Measurements from ENCODE around the gene NTNG1. TPM values are rescaled to one million over a fixed set of nuclear protein-coding genes. Genes with fewer than 3 reads are reported as not detected.

The NTNG1 gene
- total RNA-seq, 1 experiment from 2014 or later: 1.5 TPM

DNA sequence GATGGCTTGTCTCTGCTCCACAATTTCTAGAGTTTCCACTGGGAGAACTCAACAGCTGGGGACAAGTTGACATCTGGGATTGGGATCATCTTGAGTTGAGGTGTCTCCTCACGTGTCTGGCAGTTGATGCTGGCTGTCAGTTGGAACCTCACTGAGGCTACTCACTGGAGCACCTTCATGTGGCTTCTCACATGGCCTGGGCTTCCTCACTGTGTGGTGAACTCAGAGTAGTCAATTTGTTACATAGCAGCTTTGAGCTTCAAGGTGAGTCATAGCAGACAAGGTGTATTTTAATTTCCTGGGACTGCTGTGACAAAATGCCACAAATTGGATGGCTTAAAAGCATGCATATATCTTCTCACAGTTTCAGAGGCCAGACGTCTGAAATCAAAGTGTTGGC, 44.0 kb downstream of the NTNG1 start:
- H3K23me2 ChIP-seq (ENCODE audit: insufficient read length, low read depth, low read length, poor library complexity, severe bottlenecking): no peaks in the 10 kb centered on the region
- H2BK12ac ChIP-seq (ENCODE audit: insufficient read length, low read depth, low read length): no peak overlapping the region
- 0 out of 7 replicates have a peak, but pooled peaks cover 0 to 3% (median 0%) of the 10 kb centered on the region in 3 experiments for H3K36me3 Mint-ChIP-seq (ENCODE audit: insufficient read depth in 1 of 3, low read depth in 3 of 3)
- WGBS (ENCODE audit: extremely low coverage, insufficient read length, low lambda C conversion rate): no CpG with 5 or more reads among the region's 2 CpGs
- no peak overlapping the region for H2BK15ac ChIP-seq (ENCODE audit: low read depth, low read length)
- no peak overlapping the region for H3K23ac ChIP-seq (ENCODE audit: insufficient read length, low read depth, low read length)
- no peak overlapping the region for H3K9ac ChIP-seq (ENCODE audit: extremely low read depth, insufficient read length, low read length)
- peaks cover 10% of the 10 kb centered on the region; the same call in 1 of the 2 replicates for H3K4me1 ChIP-seq (ENCODE audit: insufficient read depth, low read length)
- H2BK20ac ChIP-seq (ENCODE audit: low read depth, low read length, poor library complexity, severe bottlenecking): no peak overlapping the region
- TF ChIP-seq, protein P1, sequence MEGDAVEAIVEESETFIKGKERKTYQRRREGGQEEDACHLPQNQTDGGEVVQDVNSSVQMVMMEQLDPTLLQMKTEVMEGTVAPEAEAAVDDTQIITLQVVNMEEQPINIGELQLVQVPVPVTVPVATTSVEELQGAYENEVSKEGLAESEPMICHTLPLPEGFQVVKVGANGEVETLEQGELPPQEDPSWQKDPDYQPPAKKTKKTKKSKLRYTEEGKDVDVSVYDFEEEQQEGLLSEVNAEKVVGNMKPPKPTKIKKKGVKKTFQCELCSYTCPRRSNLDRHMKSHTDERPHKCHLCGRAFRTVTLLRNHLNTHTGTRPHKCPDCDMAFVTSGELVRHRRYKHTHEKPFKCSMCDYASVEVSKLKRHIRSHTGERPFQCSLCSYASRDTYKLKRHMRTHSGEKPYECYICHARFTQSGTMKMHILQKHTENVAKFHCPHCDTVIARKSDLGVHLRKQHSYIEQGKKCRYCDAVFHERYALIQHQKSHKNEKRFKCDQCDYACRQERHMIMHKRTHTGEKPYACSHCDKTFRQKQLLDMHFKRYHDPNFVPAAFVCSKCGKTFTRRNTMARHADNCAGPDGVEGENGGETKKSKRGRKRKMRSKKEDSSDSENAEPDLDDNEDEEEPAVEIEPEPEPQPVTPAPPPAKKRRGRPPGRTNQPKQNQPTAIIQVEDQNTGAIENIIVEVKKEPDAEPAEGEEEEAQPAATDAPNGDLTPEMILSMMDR (conservative IDR thresholded peaks at IDR 0.05): no peak
- no peak overlapping the region for H3K14ac ChIP-seq (ENCODE audit: insufficient read depth, low read length)
- DNase-seq: no peak
- H3K27me3 Mint-ChIP-seq (ENCODE audit: low read depth): no peaks in the 10 kb centered on the region
- H3K56ac ChIP-seq (ENCODE audit: insufficient read length, low read depth, low read length): no peak overlapping the region
- no peak overlapping the region for H4K5ac ChIP-seq (ENCODE audit: insufficient read length, low read depth, low read length)
- H3K4me1 Mint-ChIP-seq: peaks cover 32 to 42% of the 10 kb centered on the region in 2 experiments
- no peaks in the 10 kb centered on the region for H3K27me3 ChIP-seq (ENCODE audit: insufficient read depth, low read length)
- no peaks in the 10 kb centered on the region; a peak in 1 of 5 replicates for H3K9me3 Mint-ChIP-seq
- no peaks in the 10 kb centered on the region for H4K20me1 ChIP-seq (ENCODE audit: control insufficient read depth, insufficient read depth, insufficient read length)
- no peak overlapping the region for H2AFZ ChIP-seq (ENCODE audit: low read length)
- no peak overlapping the region for H3K4me3 Mint-ChIP-seq
- no peak overlapping the region for H2BK120ac ChIP-seq (ENCODE audit: low read depth, low read length, poor library complexity, severe bottlenecking)
- no peak overlapping the region for H3K4me2 ChIP-seq (ENCODE audit: insufficient read depth, insufficient read length, low read length)
- no peaks in the 10 kb centered on the region for H3K9me3 ChIP-seq (ENCODE audit: control insufficient read depth, low read depth, low read length)
- no peak overlapping the region for H3K27ac Mint-ChIP-seq
- H3T11ph ChIP-seq (ENCODE audit: low read length): no peak overlapping the region
- no peak overlapping the region for H4K91ac ChIP-seq (ENCODE audit: insufficient read length, low read depth, low read length)
- H3K27ac ChIP-seq (ENCODE audit: insufficient read length, low read depth, low read length): no peak overlapping the region
- no peak overlapping the region for H3K4ac ChIP-seq (ENCODE audit: low read depth, low read length)
- H3K79me1 ChIP-seq (ENCODE audit: insufficient read depth, low read depth, low read length, poor library complexity, severe bottlenecking): no peaks in the 10 kb centered on the region
- no peak overlapping the region for H2AK5ac ChIP-seq (ENCODE audit: insufficient read length, low read length)
- H3K18ac ChIP-seq (ENCODE audit: insufficient read length, low read depth, low read length): no peak overlapping the region
- no peak overlapping the region for H2BK5ac ChIP-seq (ENCODE audit: insufficient read length, low read length)
- H3K79me2 ChIP-seq (ENCODE audit: insufficient read depth, low read length): no peaks in the 10 kb centered on the region
- no peak overlapping the region for H4K8ac ChIP-seq (replicated peaks; ENCODE audit: insufficient read length, low read depth, low read length)
